AG08395 (cell line): Measurements from ENCODE around the gene CCDC82.

Experiments
- DNase-seq: peaks from one replicate; pipeline ENCODE4 v3.0.0; 2012; ENCODE audit warnings: mixed read lengths, low spot score

The CCDC82 gene

GRCh38 chr11:96329419-96329818 lies 60.3 kb downstream of the CCDC82 start:
- no peak for DNase-seq

- no peak for DNase-seq
Measured at GRCh38 chr11:96328395-96329010, 61.2 kb downstream of the CCDC82 start.

GRCh38 chr11:96326959-96327358 lies 62.8 kb downstream of the CCDC82 start:
- no peak for DNase-seq

DNA sequence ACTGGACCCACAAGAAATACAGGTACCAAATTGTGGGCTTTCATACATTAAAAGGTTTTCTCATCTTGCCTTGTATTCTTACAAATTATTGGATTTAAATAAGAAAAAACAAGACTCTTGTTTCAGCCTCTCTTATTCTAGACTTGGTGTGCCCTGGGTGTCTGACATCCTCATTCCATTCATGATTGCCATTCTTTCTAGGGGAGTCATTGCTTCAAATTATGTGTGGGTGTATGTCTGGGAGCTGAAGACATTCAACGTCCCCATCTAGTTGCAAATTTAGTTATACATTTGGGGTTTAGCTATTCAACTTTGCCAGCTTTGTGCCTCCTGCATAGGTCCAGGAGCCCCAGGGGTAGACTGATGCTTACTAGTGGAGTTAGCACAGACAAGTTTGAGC lies 64.8 kb downstream of the CCDC82 start:
- peak; percentile 86 for DNase-seq

DNA sequence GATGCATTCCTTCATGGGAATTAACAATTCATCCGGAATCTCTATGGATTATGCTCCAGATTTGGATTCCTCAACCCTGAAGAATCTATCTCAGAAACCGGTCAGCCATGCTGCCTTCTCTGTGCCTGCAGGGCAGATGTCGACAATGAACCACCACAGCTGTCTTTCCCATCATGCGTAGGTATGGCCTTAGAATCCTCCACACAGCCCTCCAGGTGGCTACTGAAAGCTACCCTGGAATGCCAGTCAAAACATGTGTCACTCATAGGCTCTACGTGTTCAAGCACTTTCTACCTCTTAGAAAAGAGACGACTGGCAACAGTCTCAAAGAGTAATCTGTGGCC lies 66.1 kb downstream of the CCDC82 start:
- no peak for DNase-seq

GRCh38 chr11:96322775-96323641 lies 66.7 kb downstream of the CCDC82 start:
- no peak for DNase-seq

GRCh38 chr11:96321091-96321490 lies 68.6 kb downstream of the CCDC82 start:
- DNase-seq: no peak

GRCh38 chr11:96319898-96320656 lies 69.6 kb downstream of the CCDC82 start:
- no peak for DNase-seq

- no peak for DNase-seq
Measured at GRCh38 chr11:96318850-96319249, 70.9 kb downstream of the CCDC82 start.

DNA sequence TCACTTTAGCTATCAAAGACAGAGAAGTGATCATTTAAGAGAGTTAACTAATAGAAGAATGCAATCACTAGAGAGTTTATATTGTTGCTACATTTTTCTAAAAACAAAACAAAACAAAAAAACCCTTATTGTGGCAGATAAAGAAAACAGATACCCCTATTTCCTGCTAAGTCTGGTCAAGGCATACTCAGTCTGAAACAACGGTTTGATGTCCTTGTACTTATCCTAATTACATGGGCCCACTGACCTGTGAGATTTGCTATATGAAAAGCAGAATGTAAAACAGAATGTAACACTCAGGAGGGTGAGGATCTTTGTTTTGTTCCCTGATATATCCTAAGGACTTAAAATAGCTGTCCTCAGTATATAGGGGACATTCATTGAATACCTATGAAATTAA lies 71.3 kb downstream of the CCDC82 start:
- DNase-seq: no peak

GRCh38 chr11:96317985-96318384 lies 71.7 kb downstream of the CCDC82 start:
- no peak for DNase-seq

- no peak for DNase-seq
Measured at GRCh38 chr11:96317571-96317970, 72.1 kb downstream of the CCDC82 start.

- DNase-seq: no peak
Measured at GRCh38 chr11:96316869-96317268, 72.8 kb downstream of the CCDC82 start.

- no peak for DNase-seq
Measured at GRCh38 chr11:96315476-96315875, 74.2 kb downstream of the CCDC82 start.

DNA sequence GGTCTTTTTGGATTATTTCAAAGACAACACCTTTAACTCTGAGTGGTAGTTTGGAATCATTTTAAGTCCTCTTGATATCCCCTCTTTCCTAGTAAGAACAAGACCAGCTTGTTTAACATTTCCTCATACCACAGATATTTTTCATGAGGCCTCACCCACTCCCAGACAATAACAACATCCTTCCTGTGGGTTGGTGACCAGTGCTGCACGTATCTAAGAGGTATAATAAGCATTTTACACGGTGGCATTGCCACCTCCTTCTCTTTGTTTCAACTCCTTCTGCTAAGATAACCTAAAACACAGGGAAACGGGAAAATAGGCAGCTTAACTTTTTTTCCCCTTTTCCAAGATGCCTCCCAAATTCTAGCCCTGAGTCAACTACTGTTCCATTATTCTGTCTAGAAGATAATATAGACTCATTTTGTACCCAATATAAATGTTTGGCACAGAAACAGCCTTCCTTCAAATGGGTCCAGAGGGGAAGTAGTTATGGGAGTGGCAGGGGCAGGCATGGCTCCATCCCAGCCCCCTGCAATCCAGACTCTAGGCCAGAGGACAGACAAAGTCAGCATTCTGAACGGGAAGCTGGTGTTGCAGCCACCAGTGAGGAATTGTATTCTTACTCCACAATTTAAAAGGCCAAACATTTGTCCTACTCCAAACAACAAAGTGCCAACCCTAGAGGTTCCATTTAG lies 75.2 kb downstream of the CCDC82 start:
- no peak for DNase-seq

- no peak for DNase-seq
Measured at GRCh38 chr11:96313163-96313562, 76.5 kb downstream of the CCDC82 start.

DNA sequence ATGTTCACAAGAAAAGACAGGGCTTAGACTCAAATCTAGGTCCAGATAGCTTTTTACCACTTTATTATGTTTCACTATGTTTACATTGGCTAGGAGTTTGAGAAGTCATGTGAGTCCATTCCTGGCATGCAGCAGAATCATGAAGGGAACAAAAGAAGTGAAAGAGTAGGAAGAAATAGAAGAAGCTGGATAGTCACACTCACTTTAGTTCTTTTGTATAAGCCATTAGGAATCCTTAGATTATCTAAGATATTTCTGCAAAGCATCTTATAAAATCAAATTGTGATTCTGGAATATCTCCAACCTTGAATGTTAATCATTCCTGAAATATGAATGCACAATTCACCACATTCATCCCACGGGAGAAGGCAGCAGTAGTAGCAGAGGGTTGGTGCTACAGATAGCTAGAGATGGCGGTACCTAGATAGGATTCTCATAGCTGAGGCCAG lies 78.6 kb downstream of the CCDC82 start:
- DNase-seq: peak; percentile 46

DNA sequence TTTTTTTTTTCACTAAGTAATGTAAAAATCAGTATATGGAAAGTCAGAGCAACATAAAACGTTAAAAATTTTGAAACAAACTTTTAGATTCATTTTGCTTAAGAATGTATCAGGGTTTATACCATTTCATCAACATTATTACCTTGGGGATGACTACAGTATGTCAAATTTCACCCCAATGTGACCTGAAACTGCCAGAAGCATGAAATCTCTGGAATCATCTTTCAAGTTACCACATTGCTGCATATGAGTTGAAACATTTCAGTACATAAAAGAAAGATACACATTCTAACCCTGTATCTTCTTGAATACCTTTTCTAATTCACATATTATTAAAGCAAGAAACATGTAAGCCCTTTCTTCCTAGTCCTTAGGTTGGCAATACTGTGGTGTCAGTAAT lies 79.5 kb downstream of the CCDC82 start:
- DNase-seq: no peak

GRCh38 chr11:96309643-96310017 lies 80.1 kb downstream of the CCDC82 start:
- no peak for DNase-seq

DNA sequence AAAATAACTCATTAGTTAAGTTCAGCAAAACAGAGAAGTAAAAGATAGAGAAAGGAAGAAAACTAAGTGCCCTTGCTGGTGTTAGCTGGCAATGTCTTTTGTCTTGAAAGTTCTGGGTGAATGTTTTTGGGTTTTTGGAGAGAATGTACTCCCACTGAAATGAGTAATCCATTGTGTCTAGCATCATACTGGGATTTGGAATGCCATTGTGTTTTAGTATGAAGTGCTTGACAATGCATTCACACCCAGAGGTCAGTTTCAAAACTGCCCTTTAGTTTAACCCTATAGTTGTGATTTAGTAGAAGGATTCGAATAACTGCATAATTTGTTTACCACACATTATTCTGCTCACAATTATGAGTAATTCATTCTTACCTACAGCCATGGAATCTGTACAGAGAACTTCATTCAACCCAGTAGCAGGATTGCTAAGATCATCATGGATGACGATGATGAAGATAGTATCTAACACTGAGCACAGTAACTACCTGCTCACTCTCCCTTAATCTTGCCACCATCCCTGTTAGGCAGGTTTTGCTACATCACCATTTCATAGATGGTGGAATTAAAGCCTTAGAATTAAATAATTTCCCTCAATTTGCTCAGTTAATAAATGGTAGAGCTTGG lies 80.6 kb downstream of the CCDC82 start:
- peak; percentile 38 for DNase-seq

GRCh38 chr11:96307776-96308140 lies 82.0 kb downstream of the CCDC82 start:
- peak; percentile 82 for DNase-seq
